GM21381 (cell line): ENCODE data around the gene FANCG.
A peak's percentile ranks its signal among the peaks of the same experiment; 100 is the strongest.

Source experiments
- ATAC-seq: cut with Tn5 transposase; IDR thresholded peaks from one replicate; pipeline ENCODE4 v1.9.1; 2021; ENCODE audit warnings: mild to moderate bottlenecking, moderate library complexity; ENCODE audit not compliant: unreplicated experiment

Gene FANCG

GRCh38 chr9:35079426-35080341 lies at the start of gene FANCG:
FANCG (minus strand) TSS chr9:35079942; CDS start chr9:35079524, 418 bp downstream.
- peak; percentile 91 for ATAC-seq

DNA sequence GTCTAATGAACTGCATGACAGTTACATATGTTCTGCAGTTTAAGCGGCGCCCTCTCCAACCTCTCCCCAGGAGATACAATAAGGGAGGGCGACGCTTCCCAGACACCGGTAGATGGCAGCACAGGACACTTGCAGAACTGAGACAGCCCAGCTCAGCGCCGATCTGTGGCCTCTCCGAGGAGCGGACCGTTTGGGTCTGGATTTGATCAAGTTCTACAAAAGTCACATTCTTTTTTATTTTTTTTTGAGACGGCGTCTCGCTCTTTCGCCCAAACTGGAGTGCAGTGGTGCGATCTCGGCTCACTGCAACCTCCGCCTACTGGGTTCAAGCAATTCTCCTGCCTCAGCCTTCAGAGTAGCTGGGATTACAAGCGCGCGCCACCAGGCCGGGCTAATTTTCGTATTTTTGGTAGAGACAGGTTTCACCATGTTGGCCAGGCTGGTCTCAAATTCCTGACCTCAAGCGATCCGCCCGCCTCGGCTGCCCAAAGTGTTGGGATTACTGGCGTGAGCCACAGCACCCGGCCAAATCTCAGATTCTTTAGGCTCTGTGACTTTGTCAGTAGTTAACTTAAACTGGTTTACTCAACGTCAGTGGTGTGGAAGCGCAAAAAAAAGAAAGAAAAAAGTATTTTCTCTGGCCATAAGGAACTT lies 37.3 kb upstream of the FANCG start:
- peak; percentile 33 for ATAC-seq

DNA sequence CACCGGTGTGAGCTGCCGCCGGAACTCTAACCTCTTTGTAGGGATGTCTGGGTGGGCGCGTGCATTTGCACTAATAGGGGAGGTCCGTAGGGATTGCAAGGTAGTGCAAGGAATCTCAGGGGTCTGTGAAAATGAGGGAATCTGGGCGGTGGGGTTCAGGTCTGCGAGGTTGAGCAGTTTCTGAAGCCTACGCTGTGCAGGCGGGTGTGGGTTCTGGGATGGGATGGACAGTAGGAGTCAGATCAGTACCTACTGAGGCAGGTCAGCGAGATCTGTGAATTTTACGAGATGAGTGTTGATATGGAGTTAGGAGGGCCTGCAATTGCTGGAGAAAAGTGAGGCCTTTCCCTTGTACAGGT lies 36.8 kb upstream of the FANCG start:
- ATAC-seq = peak; percentile 0

DNA sequence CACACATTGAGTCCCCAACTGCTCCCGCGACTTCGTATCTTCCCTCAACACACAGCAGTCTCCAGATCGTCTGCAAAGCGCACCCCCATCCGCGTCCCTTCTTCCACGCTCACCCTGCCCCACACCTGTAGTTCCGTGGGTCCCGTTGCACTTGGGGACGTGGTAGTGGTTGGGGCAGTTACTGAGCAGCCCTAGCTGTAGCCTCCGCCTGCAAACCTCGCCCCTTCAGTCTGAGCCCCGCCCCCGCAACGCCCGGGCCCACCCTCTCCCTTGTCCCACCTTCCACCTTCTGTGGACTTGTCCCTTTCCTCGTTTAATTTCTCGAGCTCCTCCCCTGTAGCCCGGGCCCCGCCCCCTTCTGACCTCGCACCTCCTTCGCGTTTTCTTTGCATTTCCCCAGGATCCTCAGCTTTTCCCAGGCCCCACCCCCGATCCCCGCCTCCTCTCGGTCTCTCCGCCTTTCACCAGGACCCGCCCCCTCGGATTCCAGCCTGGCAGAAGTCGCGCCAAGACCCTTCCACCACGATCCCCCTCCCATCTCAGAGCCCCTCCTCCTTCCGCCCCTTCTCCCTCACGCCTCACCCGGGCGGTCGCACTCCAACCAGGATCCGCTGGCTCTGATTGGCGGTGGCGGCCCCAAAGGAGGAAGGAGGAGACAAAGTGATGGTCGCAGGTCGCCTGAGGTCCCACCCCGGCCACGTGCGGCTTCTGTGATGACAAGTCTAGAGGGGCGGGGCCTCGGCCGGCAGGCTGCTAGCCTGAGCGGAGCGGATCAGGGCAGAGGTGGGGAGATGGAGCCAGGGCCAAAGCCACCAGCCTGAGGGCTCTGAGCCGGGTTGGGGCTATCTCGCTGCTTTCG lies 36.2 kb upstream of the FANCG start, which contains the start of gene ATOSB:
Gene ATOSB (minus strand): TSS at position 183 of the 859 bp plus-strand sequence. CDS start 7,588 bp downstream, outside the sequence.
- peak; percentile 53 for ATAC-seq

DNA sequence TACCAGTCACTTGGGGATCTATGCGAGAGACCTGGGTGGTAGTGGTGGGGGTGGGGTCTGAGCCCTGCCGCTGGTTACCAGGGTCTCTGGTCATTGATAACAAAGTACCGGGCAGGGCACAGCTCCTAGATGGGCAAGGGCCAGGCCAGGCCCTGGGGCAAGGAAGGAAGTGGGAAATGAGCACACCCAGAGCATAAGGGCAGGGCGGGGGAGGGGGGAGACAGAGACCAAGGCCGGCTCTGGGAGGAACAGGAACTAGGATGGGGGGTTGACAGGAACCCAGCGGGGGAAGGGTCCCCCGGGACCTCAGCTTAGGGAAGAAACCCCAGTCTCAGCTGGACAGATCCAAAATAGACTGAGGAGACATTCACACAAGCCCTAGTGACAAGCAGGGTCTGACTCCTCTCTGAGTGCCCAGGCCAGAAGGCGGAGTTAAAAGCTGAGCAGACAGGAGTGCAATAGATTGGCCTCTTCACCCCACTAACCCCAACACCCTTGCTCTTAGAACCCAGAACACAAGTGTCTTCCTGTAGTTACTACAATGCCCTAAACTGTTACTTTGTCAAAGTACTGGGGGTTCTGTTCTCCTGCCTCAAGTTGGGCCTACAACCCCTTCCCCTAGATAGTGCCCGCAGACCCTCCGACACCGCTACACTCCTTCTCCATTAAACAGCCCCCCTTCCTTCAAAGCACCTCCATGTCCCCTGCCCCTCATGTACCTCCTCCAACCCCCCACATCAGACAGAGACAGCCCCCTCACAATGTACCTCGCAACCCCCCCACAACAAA lies 35.3 kb upstream of the FANCG start:
- ATAC-seq = no peak

DNA sequence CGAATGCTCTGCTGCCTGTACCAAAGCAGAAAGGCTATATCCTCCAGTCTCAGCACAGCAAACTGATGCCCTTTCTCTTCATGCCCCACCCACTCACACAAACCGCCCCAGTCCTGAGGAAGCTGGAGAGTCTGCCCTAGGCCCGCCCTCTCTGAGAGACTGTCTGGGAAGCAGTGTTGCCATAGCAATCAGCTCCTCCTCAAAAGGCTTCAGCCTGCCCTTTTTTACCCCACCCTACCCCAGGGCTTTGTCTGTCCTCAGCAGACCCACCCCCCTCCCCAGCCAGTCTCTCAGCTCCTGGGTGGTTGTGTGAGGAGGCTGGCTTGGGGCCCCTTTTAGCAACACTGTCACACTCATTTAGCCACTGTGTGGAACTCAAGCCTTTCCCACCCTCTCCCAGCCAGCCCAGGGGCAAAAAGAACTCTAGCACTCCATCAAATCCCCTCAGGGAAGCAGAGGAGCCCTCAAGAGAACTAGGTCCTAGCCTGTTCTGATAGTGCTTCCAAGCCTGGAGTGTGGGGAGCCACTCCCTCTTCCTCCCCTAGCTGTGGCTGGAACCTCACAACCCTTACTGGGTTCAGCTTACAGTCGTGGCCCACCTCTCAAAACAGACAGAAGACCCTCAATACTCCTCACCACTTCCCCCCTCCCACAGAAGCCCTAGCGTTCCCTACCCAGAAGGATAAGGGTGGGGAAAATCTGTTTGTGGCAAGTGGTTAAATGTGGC lies 34.5 kb upstream of the FANCG start:
- ATAC-seq = no peak

GRCh38 chr9:35112257-35113020 lies 32.7 kb upstream of the FANCG start:
- no peak for ATAC-seq

GRCh38 chr9:35111001-35111933 lies 31.5 kb upstream of the FANCG start:
- ATAC-seq = peak; percentile 69

GRCh38 chr9:35110327-35110761 lies 30.6 kb upstream of the FANCG start:
- no peak for ATAC-seq

DNA sequence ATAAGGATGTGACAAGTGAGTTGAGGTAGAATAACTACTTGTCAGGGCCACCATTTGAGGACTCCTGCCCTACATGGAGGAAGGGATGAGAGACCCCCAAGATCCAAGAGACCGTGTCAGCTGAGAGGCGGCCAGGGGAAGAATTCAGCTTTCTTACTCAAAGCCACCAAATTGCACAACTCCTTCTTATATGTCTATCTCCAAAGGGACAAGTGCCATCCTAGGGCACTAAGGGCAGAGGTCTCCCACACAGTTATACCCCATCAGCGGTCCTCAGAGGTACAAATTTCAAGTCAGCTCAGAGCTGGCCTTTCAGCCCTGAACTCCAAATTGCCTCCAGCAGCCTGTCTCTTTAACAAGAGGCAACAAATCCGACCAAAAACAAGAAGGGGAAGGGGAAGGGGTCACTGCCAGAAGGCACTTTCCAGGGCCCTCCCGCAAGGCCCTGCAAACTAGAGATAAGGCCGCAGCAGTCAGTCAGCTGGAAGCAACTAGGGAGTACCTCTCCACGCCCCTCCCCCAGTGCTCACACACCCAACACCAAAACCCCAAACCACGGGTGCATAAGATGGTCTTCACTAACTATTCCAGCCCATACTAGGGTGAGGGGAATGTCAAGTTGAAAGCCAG lies 29.3 kb upstream of the FANCG start:
- ATAC-seq = no peak

DNA sequence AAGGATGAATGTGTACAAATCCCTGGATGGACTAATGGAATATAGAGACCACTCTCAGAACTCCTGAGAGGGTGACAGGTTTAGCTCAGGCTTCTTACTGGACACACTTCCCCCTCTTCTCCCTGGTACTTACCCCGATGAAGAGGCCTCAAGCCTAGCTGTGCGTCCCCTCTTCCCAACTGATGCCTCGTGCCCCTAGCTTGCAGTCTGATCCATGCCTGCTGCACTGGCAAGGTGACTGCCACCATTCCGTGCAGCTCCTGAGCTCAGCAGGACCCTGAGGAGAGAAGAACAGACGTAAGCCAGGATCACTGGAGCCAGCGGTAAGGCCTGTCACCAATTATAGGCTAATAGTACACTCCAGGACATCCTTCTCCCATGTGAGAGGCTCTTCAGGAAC lies 28.7 kb upstream of the FANCG start:
- no peak for ATAC-seq

- ATAC-seq = no peak
Observed at GRCh38 chr9:35107297-35108290, 27.9 kb upstream of the FANCG start.

GRCh38 chr9:35106343-35106730 lies 26.6 kb upstream of the FANCG start:
- ATAC-seq = no peak

DNA sequence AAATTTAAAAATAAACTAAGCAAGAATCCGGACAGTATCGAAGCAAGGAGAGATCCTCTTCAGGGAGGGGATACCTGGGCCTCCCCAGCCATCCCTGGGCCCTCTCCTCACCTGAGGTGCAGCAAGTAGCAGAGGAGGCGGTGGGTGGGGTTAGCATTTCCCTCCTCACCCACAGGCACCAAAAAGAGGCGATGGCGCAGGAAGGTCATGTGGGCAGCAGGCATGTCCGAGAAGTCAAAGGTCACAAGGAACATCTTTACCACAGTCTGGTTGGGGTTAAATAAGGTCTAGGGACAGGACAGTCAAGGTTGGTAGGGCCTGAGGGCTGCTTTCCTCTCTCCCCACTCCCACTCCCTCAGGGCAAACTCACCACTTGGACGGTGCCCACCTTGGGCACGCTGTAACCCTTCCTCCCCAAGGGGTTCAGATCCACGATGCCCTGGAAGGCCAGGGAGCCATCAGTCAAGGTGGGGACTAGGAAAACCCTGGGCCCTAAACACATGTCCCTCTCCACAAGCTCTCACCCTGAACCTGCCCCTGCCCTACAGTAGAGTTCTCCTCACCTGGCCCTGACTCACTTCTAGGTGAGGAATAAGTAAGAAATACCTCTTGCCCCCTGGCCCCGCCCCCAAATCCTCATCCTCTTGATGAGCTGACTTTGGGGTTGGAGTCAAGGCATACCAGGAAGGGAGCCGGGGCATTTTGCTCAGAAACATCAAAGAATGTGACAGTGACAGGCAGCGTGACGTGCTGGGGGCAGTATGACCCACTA lies 26.0 kb upstream of the FANCG start:
- no peak for ATAC-seq

- ATAC-seq = no peak
Observed at GRCh38 chr9:35105126-35105525, 25.4 kb upstream of the FANCG start.
